C4-2B (cell line): ENCODE measurements around the gene ALOXE3.

ENCODE experiments used
- H3K27ac ChIP-seq: fragments of 450-650 bp; 2 replicates; pipeline ENCODE4 v1.5.1; 2017
- CTCF ChIP-seq: fragments of 450-650 bp; conservative IDR thresholded peaks from 2 replicates; pipeline ENCODE4 v1.5.1; 2017; ENCODE audit warnings: mild to moderate bottlenecking
- ZFX ChIP-seq: fragments of 450-650 bp; IDR thresholded peaks from 2 replicates; pipeline ENCODE4 v1.6.1; 2017

The ALOXE3 gene

GRCh38 chr17:8140065-8141029, 22.0 kb upstream of the ALOXE3 start:
- peak overlapping the region; percentile 58; the same call in 1 of the 2 replicates for H3K27ac ChIP-seq
- TF ChIP-seq ZFX: no peak
- no peak for TF ChIP-seq CTCF

DNA sequence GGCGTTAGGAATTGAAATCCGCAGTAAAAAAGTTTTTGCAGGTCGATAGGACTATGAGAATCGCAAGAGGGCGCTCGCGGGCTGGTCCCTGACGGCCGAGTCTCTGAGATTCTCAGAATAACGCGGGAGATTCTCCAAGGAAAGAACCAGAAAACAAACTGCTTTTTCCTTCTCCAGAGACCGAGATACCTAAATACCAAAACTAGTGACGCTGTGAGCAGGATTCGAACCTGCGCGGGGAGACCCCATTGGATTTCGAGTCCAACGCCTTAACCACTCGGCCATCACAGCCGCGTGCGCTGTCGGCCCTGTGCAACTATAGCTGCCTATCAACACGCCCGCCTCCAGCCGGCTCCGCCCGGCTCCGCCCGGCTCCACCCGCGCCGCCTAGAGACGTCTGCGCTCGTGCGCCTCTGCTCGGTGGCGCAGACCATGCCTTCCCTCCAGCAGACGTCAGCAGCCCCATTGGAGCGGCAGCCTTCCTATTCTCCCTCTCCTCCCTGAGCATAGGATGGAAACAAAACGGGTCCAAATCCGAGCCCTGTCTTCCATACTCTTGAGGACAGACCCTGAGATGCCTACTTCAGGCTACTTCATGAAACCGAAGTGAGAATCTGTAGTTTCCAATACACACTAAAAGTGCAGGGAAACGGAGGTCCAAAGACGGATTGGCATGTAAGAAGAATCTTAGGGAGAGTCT, 20.5 kb upstream of the ALOXE3 start:
- peak overlapping the region; percentile 58 for H3K27ac ChIP-seq
- TF ChIP-seq ZFX: no peak
- TF ChIP-seq CTCF: peak; percentile 96

GRCh38 chr17:8138374-8138671, 20.0 kb upstream of the ALOXE3 start:
- TF ChIP-seq CTCF: no peak
- TF ChIP-seq ZFX: no peak
- peak overlapping the region; percentile 58 for H3K27ac ChIP-seq

DNA sequence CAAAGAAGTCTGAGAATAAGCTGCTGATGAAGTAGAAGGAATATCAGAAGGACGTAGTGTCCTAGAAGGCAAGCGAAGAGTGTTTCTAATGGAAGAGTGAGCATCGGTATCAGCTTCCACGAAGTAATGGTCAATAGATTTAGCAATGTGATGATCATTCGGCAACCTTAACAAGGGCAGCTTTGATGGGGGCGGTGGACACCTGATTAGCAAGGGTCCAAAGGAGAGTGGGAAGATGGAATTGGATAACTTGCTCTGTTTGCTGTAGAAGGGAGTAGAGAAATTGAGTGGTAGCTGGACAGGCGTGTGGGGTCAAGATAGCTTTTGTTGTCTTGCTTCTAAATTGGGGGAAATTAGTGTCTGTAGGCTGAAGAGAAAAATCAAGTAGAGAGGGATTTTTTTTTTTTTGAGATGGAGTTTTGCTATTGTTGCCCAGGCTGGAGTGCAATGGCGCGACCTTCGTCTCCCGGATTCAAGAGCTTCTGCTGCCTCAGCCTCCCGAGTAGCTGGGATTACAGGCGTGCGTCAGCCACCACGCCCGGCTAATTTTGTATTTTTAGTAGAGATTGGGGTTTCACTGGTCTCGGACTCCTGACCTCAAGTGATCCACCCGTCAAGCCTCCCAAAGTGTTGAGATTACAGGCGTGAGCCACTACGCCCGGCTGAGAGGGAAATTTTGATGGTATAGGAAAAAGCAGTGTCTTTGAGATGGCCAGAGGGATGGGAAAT, 19.5 kb upstream of the ALOXE3 start:
- H3K27ac ChIP-seq: peak overlapping the region; percentile 58
- TF ChIP-seq CTCF (no peak), ZFX (no peak)

- TF ChIP-seq ZFX: no peak
- TF ChIP-seq CTCF: no peak
Measured at GRCh38 chr17:8133941-8134340, 15.6 kb upstream of the ALOXE3 start.

GRCh38 chr17:8133399-8133798, 15.1 kb upstream of the ALOXE3 start:
- no peak overlapping the region for H3K27ac ChIP-seq
- TF ChIP-seq CTCF (no peak), ZFX (no peak)

More at GRCh38 chr17:8133941-8134340, 15.6 kb upstream of the ALOXE3 start:
- H3K27ac ChIP-seq: no peak overlapping the region
